Measurements from ENCODE around the gene ARHGAP26. TPM values are rescaled to one million over a fixed set of nuclear protein-coding genes. Genes with fewer than 3 reads are reported as not detected.

ARHGAP26 gene
- total and polyA plus RNA-seq, 7 donors = 5.4 to 25.5 (median 19.1) TPM

- no peak for TF ChIP-seq CTCF (IDR thresholded peaks at IDR 0.05)
- TF ChIP-seq EP300 (IDR thresholded peaks at IDR 0.05) = no peak
- TF ChIP-seq POLR2A (IDR thresholded peaks at IDR 0.05) = no peak
- TF ChIP-seq POLR2AphosphoS5 (IDR thresholded peaks at IDR 0.05) = no peak
- H3K36me3 ChIP-seq = no peaks in the 10 kb centered on the region
- H3K27ac ChIP-seq = no peak overlapping the region
- 53% methylated on average over 15 of the region's 15 CpGs for WGBS, 2 donors
- intact Hi-C loops (cut with DNase I) = no loop called here
- H3K9me3 ChIP-seq = no peaks in the 10 kb centered on the region
- H3K4me1 ChIP-seq = peaks cover 0 to 9% (median 5%) of the 10 kb centered on the region in 4 donors
- no peak for DNase-seq
- H3K4me3 ChIP-seq = no peak overlapping the region
- H3K27me3 ChIP-seq = no peaks in the 10 kb centered on the region
Observed at GRCh38 chr5:143182901-143183820, 413.0 kb downstream of the ARHGAP26 start.

GRCh38 chr5:143183989-143184388 lies 413.8 kb downstream of the ARHGAP26 start:
- intact Hi-C loops (cut with DNase I) = no loop called here
- H3K27ac ChIP-seq = no peak overlapping the region
- TF ChIP-seq POLR2A (IDR thresholded peaks at IDR 0.05) (no peak), CTCF (IDR thresholded peaks at IDR 0.05) (no peak), POLR2AphosphoS5 (IDR thresholded peaks at IDR 0.05) (no peak), EP300 (IDR thresholded peaks at IDR 0.05) (no peak)
- no peak overlapping the region for H3K4me3 ChIP-seq
- H3K36me3 ChIP-seq = no peaks in the 10 kb centered on the region
- 67 to 97% methylated on average over 1 of the region's 1 CpG for WGBS, 2 donors
- peaks cover 0 to 9% (median 5%) of the 10 kb centered on the region in 4 donors for H3K4me1 ChIP-seq
- DNase-seq = no peak
- H3K9me3 ChIP-seq = no peaks in the 10 kb centered on the region
- no peaks in the 10 kb centered on the region for H3K27me3 ChIP-seq

GRCh38 chr5:143186623-143187022 lies 416.4 kb downstream of the ARHGAP26 start:
- Histone ChIP-seq H3K27me3 (no peaks in the 10 kb centered on the region), H3K27ac (no peak overlapping the region), H3K9me3 (peaks cover 0 to 9% (median 0%) of the 10 kb centered on the region in 4 donors), H3K4me1 (peaks cover 0 to 9% (median 5%) of the 10 kb centered on the region in 4 donors), H3K4me3 (no peak overlapping the region), H3K36me3 (no peaks in the 10 kb centered on the region)
- intact Hi-C loops (cut with DNase I) = no loop called here
- DNase-seq = no peak
- TF ChIP-seq EP300 (IDR thresholded peaks at IDR 0.05) = no peak
- TF ChIP-seq CTCF (IDR thresholded peaks at IDR 0.05) = no peak
- TF ChIP-seq POLR2AphosphoS5 (IDR thresholded peaks at IDR 0.05) = no peak
- no peak for TF ChIP-seq POLR2A (IDR thresholded peaks at IDR 0.05)

GRCh38 chr5:143187495-143187894 lies 417.3 kb downstream of the ARHGAP26 start:
- DNase-seq = no peak
- 93 to 94% methylated on average over 8 of the region's 8 CpGs for WGBS, 2 donors
- intact Hi-C loops (cut with DNase I) = no loop called here
- Histone ChIP-seq H3K9me3 (peaks cover 0 to 9% (median 0%) of the 10 kb centered on the region in 4 donors), H3K27ac (no peak overlapping the region), H3K4me1 (peaks cover 0 to 9% (median 5%) of the 10 kb centered on the region in 4 donors), H3K36me3 (no peaks in the 10 kb centered on the region), H3K4me3 (no peak overlapping the region), H3K27me3 (no peaks in the 10 kb centered on the region)
- TF ChIP-seq CTCF (IDR thresholded peaks at IDR 0.05) (no peak), POLR2A (IDR thresholded peaks at IDR 0.05) (no peak), POLR2AphosphoS5 (IDR thresholded peaks at IDR 0.05) (no peak), EP300 (IDR thresholded peaks at IDR 0.05) (no peak)

Measured in sigmoid colon (tissue), 7 donors.